Measurements from ENCODE around the gene SPATC1L.

SPATC1L gene

DNA sequence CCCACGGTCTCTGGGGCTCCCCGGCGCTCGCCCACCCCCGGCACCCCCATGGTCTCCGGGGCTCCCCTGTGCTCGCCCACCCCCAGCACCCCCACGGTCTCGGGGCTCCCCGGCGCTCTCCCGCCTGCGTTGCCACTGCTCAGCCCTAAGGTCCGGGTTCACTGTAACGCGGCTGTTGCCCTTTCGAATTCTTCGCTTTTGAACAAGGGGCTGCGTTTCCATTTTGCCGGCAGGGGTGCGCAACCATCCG lies 23.7 kb downstream of the SPATC1L start:
- Histone ChIP-seq H3K27me3 (ENCODE audit: control insufficient read depth in 2 of 2, insufficient read depth in 2 of 2, low read length in 2 of 2) (no peaks in the 10 kb centered on the region), H3K4me3 (ENCODE audit: low read length in 2 of 2) (no peak overlapping the region), H3K4me1 (ENCODE audit: control insufficient read depth in 2 of 2, insufficient read depth in 2 of 2, low read length in 2 of 2) (no peaks in the 10 kb centered on the region), H3K36me3 (ENCODE audit: control insufficient read depth in 2 of 2, insufficient read depth in 2 of 2, low read length in 2 of 2) (peaks cover 0 to 2% of the 10 kb centered on the region in 2 donors), H3K27ac (ENCODE audit: low read depth in 2 of 2, low read length in 2 of 2) (no peak overlapping the region), H3K9me3 (ENCODE audit: control insufficient read depth in 2 of 2, low read length in 2 of 2) (no peaks in the 10 kb centered on the region), H3K9ac (ENCODE audit: low read depth in 1 of 2, low read length in 2 of 2) (no peak overlapping the region)

DNA sequence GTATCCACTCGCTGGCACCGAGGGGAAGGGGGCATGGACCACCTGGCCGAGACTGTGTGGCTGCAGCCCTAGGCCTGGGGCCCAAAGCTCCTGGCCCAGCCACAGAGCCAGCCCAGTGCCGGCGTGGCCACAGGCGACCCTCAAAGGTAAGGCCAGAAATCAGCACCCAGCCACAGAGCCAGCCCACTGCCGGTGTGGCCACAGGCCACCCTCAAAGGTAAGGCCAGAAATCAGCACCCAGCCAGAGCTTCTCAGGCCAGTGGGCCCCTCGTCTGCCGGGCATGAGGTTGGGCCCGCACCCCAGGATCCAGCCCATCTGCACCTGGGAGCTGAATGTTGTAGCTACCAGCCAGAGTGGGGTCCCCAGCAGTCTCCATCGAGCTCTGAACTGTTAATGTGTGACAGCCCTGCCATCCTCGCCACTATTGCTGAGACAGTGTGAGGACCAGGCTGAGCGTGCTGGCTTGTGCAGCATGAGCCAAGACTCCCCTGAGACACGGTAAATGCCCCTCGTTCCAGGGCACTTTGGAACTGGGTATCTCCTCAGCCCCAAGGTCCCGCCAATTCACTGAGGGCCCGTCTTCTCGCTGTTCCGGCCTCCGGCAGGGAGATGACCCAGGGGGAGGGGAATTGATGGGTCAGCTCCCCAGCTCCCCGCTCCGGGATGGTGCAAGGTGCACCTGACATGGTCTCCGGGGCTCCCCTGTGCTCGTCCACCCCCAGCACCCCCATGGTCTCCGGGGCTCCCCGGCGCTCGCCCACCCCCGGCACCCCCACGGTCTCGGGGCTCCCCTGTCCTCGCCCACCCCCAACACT lies 24.2 kb downstream of the SPATC1L start:
- Histone ChIP-seq H3K36me3 (ENCODE audit: control insufficient read depth in 2 of 2, insufficient read depth in 2 of 2, low read length in 2 of 2) (peaks cover 0 to 2% of the 10 kb centered on the region in 2 donors), H3K27ac (ENCODE audit: low read depth in 2 of 2, low read length in 2 of 2) (no peak overlapping the region)

DNA sequence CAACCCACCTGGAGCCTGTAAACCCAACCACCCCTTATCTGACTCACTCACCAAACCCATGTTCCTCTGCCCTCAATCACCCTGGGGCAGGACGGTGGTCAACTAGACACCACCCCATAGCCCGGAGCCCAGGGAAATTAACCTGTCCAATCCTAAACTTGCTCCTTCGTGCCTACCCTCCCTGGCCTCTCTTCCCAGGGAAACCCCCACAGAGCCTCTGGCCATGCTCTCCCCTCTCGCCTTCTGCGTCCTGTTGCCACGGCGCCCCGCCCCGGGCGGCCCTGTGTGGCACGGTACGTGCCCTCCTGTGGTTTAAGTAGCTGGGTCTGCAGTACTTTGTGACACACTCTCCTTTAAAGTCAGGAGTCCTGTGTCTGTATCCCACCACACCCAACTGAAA lies 24.9 kb downstream of the SPATC1L start:
- no peaks in the 10 kb centered on the region for H3K27me3 ChIP-seq (ENCODE audit: control insufficient read depth in 2 of 2, insufficient read depth in 2 of 2, low read length in 2 of 2)
- H3K4me1 ChIP-seq (ENCODE audit: control insufficient read depth in 2 of 2, insufficient read depth in 2 of 2, low read length in 2 of 2), result no peaks in the 10 kb centered on the region
- H3K9me3 ChIP-seq (ENCODE audit: control insufficient read depth in 2 of 2, low read length in 2 of 2), result no peaks in the 10 kb centered on the region
- peaks cover 0 to 2% of the 10 kb centered on the region in 2 donors for H3K36me3 ChIP-seq (ENCODE audit: control insufficient read depth in 2 of 2, insufficient read depth in 2 of 2, low read length in 2 of 2)
- no peak overlapping the region for H3K4me3 ChIP-seq (ENCODE audit: low read length in 2 of 2)
- H3K9ac ChIP-seq (ENCODE audit: low read depth in 1 of 2, low read length in 2 of 2), result no peak overlapping the region
- no peak overlapping the region for H3K27ac ChIP-seq (ENCODE audit: low read depth in 2 of 2, low read length in 2 of 2)

More for the DNA sequence above, 24.2 kb downstream of the SPATC1L start:
- Histone ChIP-seq H3K27me3 (ENCODE audit: control insufficient read depth in 2 of 2, insufficient read depth in 2 of 2, low read length in 2 of 2) (no peaks in the 10 kb centered on the region), H3K9me3 (ENCODE audit: control insufficient read depth in 2 of 2, low read length in 2 of 2) (no peaks in the 10 kb centered on the region), H3K4me3 (ENCODE audit: low read length in 2 of 2) (no peak overlapping the region), H3K9ac (ENCODE audit: low read depth in 1 of 2, low read length in 2 of 2) (no peak overlapping the region), H3K4me1 (ENCODE audit: control insufficient read depth in 2 of 2, insufficient read depth in 2 of 2, low read length in 2 of 2) (no peaks in the 10 kb centered on the region)

DNA sequence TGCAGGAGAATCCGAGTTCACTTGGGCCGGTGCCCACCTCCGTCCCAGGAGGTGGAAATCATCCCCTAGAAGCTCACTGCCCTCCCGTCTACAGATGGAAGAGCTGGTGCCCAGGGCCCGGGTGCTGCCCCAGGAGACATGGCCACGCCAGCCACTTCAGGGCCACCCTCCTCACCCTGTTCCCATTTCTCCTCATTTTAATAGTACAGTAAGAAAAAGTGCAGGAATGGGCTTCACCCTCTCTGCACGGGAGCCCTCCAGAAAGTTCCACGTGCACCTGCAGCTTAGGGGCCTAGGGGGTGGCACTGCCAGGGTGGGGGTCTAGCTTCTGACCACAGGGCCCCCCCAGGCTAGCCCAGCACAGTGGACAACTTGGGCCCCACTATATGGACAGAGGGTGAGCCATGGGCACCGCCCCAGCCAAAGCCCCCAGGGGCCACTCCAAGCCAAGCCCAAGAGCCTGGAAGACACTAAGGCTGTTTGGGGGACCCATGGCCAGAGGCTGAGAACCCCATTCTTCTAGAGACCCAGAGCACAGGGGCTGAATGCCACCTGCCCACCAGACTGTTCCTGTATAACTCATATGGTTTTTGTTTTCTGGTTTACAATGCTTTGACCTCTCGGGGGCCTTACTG lies 25.5 kb downstream of the SPATC1L start:
- Histone ChIP-seq H3K9me3 (ENCODE audit: control insufficient read depth in 2 of 2, low read length in 2 of 2) (no peaks in the 10 kb centered on the region), H3K4me3 (ENCODE audit: low read length in 2 of 2) (no peak overlapping the region), H3K4me1 (ENCODE audit: control insufficient read depth in 2 of 2, insufficient read depth in 2 of 2, low read length in 2 of 2) (no peaks in the 10 kb centered on the region), H3K27me3 (ENCODE audit: control insufficient read depth in 2 of 2, insufficient read depth in 2 of 2, low read length in 2 of 2) (no peaks in the 10 kb centered on the region), H3K36me3 (ENCODE audit: control insufficient read depth in 2 of 2, insufficient read depth in 2 of 2, low read length in 2 of 2) (peaks cover 0 to 2% of the 10 kb centered on the region in 2 donors), H3K27ac (ENCODE audit: low read depth in 2 of 2, low read length in 2 of 2) (no peak overlapping the region), H3K9ac (ENCODE audit: low read depth in 1 of 2, low read length in 2 of 2) (no peak overlapping the region)

DNA sequence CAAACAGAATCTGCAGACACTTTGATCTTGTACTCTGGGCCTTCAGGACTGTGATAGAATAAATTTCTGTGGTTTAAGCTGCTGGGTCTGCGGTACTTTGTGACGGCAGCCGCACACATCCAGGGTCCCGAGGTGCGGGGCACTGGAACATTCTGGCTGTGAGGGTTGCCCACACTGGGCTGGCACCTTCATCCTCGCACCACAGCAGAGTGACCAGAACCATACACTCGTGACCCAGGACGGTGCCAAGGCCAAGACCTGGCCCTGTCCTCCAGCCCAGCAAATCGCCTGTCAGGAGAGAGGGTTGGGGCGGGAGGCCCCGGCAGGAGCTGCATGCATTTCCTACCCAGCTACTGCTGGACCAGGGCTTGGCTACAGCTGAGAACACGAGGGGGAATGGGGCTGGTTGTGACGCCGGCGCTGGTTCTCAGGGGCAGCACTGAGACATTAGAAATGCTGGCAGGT lies 26.2 kb downstream of the SPATC1L start:
- Histone ChIP-seq H3K27ac (ENCODE audit: low read depth in 2 of 2, low read length in 2 of 2) (no peak overlapping the region), H3K36me3 (ENCODE audit: control insufficient read depth in 2 of 2, insufficient read depth in 2 of 2, low read length in 2 of 2) (peaks cover 0 to 2% of the 10 kb centered on the region in 2 donors), H3K9ac (ENCODE audit: low read depth in 1 of 2, low read length in 2 of 2) (no peak overlapping the region), H3K4me1 (ENCODE audit: control insufficient read depth in 2 of 2, insufficient read depth in 2 of 2, low read length in 2 of 2) (peaks cover 2 to 4% of the 10 kb centered on the region in 2 donors), H3K4me3 (ENCODE audit: low read length in 2 of 2) (no peak overlapping the region), H3K27me3 (ENCODE audit: control insufficient read depth in 2 of 2, insufficient read depth in 2 of 2, low read length in 2 of 2) (no peaks in the 10 kb centered on the region), H3K9me3 (ENCODE audit: control insufficient read depth in 2 of 2, low read length in 2 of 2) (no peaks in the 10 kb centered on the region)

DNA sequence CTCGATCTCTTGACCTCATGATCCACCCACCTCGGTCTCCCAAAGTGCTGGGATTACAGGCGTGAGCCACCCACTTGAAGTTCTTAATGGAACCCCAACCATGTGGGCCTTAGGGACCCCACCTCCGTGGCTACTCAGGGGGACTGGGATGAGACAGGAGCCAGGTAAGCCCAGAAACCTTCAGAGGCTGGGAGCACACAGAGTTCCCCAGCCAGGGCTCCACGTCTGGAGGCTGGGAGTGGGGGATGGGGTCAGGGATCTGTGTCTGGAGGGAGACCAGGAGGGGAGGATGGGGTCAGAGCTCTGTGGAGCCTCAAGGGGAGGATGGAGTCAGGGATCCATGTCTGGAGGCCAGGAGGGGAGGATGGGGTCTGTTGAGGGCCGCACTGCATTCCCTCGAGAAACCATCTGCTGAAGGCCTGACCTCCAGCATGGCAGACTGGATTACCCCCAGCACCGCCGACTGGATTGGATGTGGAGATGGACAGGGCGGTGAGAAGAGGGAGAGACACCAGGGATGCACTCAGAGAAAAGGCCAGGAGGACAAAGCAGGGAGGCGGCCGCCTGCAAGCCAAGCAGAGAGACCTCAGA lies 26.8 kb downstream of the SPATC1L start:
- Histone ChIP-seq H3K4me3 (ENCODE audit: low read length in 2 of 2) (no peak overlapping the region), H3K27me3 (ENCODE audit: control insufficient read depth in 2 of 2, insufficient read depth in 2 of 2, low read length in 2 of 2) (no peaks in the 10 kb centered on the region), H3K36me3 (ENCODE audit: control insufficient read depth in 2 of 2, insufficient read depth in 2 of 2, low read length in 2 of 2) (peaks cover 0 to 2% of the 10 kb centered on the region in 2 donors), H3K9ac (ENCODE audit: low read depth in 1 of 2, low read length in 2 of 2) (no peak overlapping the region), H3K27ac (ENCODE audit: low read depth in 2 of 2, low read length in 2 of 2) (no peak overlapping the region), H3K4me1 (ENCODE audit: control insufficient read depth in 2 of 2, insufficient read depth in 2 of 2, low read length in 2 of 2) (peaks cover 5 to 6% of the 10 kb centered on the region in 2 donors), H3K9me3 (ENCODE audit: control insufficient read depth in 2 of 2, low read length in 2 of 2) (no peaks in the 10 kb centered on the region)

DNA sequence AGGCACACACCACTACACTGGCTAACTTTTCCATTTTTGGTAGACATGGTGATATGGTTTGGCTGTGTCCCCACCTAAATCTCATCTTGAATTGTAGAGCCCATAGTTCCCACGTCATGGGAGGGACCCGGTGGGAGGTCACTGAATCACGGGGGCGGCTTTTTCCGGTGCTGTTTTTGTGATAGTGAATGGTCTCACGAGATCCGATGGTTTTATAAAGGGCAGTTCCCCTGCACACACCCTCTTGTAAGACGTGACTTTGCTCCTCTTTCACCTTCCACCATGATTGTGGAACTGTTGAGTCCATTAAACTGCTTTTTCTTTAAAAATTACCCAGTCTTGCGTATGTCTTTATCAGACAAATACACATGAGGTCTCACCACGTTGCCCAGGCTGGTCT lies 27.6 kb downstream of the SPATC1L start:
- Histone ChIP-seq H3K4me1 (ENCODE audit: control insufficient read depth in 2 of 2, insufficient read depth in 2 of 2, low read length in 2 of 2) (peaks cover 5 to 6% of the 10 kb centered on the region in 2 donors), H3K9me3 (ENCODE audit: control insufficient read depth in 2 of 2, low read length in 2 of 2) (no peaks in the 10 kb centered on the region), H3K36me3 (ENCODE audit: control insufficient read depth in 2 of 2, insufficient read depth in 2 of 2, low read length in 2 of 2) (peaks cover 0 to 2% of the 10 kb centered on the region in 2 donors), H3K9ac (ENCODE audit: low read depth in 1 of 2, low read length in 2 of 2) (no peak overlapping the region), H3K27ac (ENCODE audit: low read depth in 2 of 2, low read length in 2 of 2) (no peak overlapping the region), H3K27me3 (ENCODE audit: control insufficient read depth in 2 of 2, insufficient read depth in 2 of 2, low read length in 2 of 2) (no peaks in the 10 kb centered on the region), H3K4me3 (ENCODE audit: low read length in 2 of 2) (no peak overlapping the region)

DNA sequence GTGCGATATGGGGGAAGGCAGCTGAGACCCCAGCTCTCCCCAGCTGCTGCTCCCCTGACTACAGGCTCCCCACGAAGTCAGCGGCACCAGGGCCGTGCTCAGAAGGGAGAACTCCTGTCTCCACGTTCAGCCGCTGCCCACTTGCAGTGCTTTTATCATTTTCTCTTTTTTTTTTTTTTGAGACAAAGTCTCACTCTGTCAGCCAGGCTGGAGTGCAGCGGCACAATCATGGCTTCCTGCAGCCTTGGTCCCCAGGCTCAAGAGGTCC lies 27.9 kb downstream of the SPATC1L start:
- H3K9ac ChIP-seq (ENCODE audit: low read depth in 1 of 2, low read length in 2 of 2), result no peak overlapping the region

DNA sequence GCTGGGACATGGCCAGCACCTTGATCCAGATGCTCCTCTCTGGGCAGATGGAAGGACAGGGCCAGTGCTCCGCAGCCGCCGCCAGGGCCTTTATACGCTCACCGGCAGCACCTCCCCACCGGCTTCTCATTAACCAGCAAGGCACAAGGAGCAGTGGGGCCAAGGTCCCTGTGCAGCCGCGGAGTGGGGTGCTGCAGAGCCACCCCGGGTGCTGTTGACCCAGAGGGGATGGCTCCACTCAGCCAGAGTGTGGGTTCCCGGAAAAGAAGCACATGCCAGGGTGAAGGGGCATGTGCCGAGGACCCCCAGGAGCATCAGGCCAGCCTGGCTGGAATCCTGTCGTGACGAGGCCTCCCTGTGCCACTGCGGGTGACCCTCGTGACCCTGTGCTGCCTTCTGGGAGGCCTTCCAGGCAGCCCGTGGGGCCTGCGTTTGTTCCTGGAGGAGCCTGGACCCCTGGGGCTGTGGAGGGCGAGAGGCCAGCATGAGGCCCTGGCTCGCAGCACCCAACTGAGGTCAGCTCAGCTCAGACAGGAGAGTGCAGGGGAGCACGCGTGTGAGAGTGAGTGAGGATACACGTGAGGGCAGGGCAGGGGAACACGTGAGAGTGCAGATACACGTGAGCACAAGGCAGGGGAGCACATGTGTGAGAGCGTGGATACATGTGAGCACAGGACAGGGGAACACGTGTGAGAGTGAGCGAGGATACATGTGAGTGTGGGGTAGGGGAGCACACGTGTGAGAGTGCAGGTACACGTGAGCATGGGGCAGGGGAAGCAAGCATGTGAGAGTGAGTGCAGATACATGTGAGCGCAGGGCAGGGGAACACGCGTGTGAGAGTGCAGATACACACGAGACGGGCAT lies 28.5 kb downstream of the SPATC1L start, which contains the start of gene FTCD:
Gene FTCD, minus strand, starts transcription at position 66 of the 864 bp plus-strand sequence. Its CDS starts 56 bp downstream, at position 10.
- no peak within 1 kb of the TSS for H3K4me3 ChIP-seq (ENCODE audit: low read length in 2 of 2)
- H3K9ac ChIP-seq (ENCODE audit: low read depth in 1 of 2, low read length in 2 of 2), result no peak within 1 kb of the TSS

More for the DNA sequence above, 27.9 kb downstream of the SPATC1L start:
- Histone ChIP-seq H3K36me3 (ENCODE audit: control insufficient read depth in 2 of 2, insufficient read depth in 2 of 2, low read length in 2 of 2) (peaks cover 0 to 2% of the 10 kb centered on the region in 2 donors), H3K4me3 (ENCODE audit: low read length in 2 of 2) (no peak overlapping the region), H3K4me1 (ENCODE audit: control insufficient read depth in 2 of 2, insufficient read depth in 2 of 2, low read length in 2 of 2) (peaks cover 5 to 6% of the 10 kb centered on the region in 2 donors), H3K27ac (ENCODE audit: low read depth in 2 of 2, low read length in 2 of 2) (no peak overlapping the region), H3K27me3 (ENCODE audit: control insufficient read depth in 2 of 2, insufficient read depth in 2 of 2, low read length in 2 of 2) (no peaks in the 10 kb centered on the region), H3K9me3 (ENCODE audit: control insufficient read depth in 2 of 2, low read length in 2 of 2) (no peaks in the 10 kb centered on the region)

More for the DNA sequence above, 28.5 kb downstream of the SPATC1L start, which contains the start of gene FTCD:
- Histone ChIP-seq H3K27ac (ENCODE audit: low read depth in 2 of 2, low read length in 2 of 2) (no peak within 1 kb of the TSS), H3K4me1 (ENCODE audit: control insufficient read depth in 2 of 2, insufficient read depth in 2 of 2, low read length in 2 of 2) (peaks cover 5 to 6% of the 10 kb centered on the region in 2 donors), H3K9me3 (ENCODE audit: control insufficient read depth in 2 of 2, low read length in 2 of 2) (no peaks in the 10 kb centered on the region), H3K27me3 (ENCODE audit: control insufficient read depth in 2 of 2, insufficient read depth in 2 of 2, low read length in 2 of 2) (no peaks in the 10 kb centered on the region), H3K36me3 (ENCODE audit: control insufficient read depth in 2 of 2, insufficient read depth in 2 of 2, low read length in 2 of 2) (peaks cover 0 to 2% of the 10 kb centered on the region in 2 donors)

Data from mucosa of rectum (tissue), 2 donors.